Measurements from ENCODE around the gene TEN1.

DNA sequence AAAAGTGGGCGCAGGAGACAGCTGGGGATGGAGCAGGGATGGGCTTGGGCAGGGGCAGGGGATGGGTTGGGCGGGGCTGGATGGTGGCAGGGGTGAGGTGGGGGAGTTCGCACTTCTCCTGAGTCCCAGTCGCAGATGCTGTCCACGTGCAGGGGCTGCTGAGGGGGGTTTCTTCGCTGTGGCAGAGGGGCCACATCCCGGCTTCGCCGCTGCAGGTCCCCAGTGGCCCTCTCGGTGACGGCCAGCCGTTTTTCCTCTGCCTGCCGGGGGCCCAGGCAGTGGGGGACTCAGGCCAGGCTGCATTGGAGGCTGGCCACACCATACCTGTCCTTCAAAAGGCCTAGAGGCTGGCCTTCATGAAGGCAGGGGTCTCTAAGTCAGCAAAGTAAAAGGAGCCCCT lies 39.8 kb downstream of the TEN1 start:
- TF ChIP-seq CTCF (IDR thresholded peaks at IDR 0.05; ENCODE audit: insufficient read depth, low read length, poor library complexity, severe bottlenecking) (no peak), EZH2phosphoT487 (conservative IDR thresholded peaks at IDR 0.05; ENCODE audit: low read length) (no peak)

Measured in SU-DHL-6 (cell line).